ENCODE results near the gene EPPIN. TPM values are rescaled to one million over a fixed set of nuclear protein-coding genes. Genes with fewer than 3 reads are reported as not detected.
"Not testable (repeated sequence)": the region's sequence is repeated elsewhere in the genome, so short reads cannot be mapped to it uniquely, and the experiment has no call there.

EPPIN gene
- total RNA-seq, 1 experiment from 2014 or later: not detected

DNA sequence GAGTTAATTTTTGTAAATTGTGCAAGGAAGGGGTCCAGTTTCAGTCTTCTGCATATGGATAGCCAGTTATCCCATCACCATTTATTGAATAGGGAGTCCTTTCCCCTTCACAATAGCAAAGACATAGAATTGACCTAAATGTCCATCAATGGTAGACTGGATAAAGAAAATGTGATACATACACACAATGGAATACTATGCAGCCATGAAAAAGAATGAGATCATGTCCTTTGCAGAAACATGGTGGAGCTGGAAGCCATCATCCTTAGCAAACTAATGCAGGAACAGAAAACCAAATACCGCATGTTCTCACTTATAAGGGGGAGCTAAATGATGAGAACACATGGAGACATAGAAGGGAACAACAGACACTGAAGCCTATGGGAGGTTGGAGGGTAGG, 22.4 kb upstream of the EPPIN start:
- H3K27me3 ChIP-seq (replicated peaks); H3K27ac ChIP-seq; H3K36me3 ChIP-seq: not testable (repeated sequence)

DNA sequence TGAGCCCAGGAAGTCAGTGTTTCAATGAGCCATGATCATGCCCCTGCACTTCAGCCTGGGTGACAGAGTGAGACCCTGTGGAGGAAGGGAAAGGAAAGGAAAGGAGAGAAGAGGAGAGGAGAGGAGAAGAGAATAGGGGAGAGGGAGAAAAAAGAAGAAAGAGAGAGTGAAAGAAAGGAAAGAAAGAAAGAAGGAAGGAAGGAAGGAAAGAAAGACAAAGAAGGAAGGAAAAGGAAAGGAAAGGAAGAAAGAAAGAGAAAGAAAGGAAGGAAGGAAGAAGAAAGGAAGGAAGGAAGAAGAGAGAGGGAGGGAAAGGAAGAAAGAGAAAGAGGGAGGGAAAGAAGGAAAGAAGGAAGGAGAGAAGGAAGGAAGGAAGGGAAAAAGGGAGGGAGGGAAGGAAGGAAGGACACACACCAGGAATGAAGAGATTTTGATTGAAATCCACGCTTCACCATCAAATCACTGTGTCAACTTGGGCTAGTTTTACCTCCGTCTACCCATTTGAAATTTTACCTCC, 17.6 kb upstream of the EPPIN start:
- DNase-seq (ENCODE audit: low read depth in 1 of 2, low spot score in 2 of 2): no peak
- Histone ChIP-seq H3K27ac (no peak overlapping the region), H3K36me3 (no peaks in the 10 kb centered on the region), H3K27me3 (replicated peaks) (peaks cover under 1% of the 10 kb centered on the region; the same call in 1 of the 2 replicates), H3K9me3 (replicated peaks) (no peaks in the 10 kb centered on the region), H3K4me3 (no peak overlapping the region), H3K4me1 (replicated peaks) (no peaks in the 10 kb centered on the region)

More for the DNA sequence above, 22.4 kb upstream of the EPPIN start:
- not testable (repeated sequence) for H3K4me3 ChIP-seq; DNase-seq (ENCODE audit: low read depth in 1 of 2, low spot score in 2 of 2); H3K9me3 ChIP-seq (replicated peaks); H3K4me1 ChIP-seq (replicated peaks)

DNA sequence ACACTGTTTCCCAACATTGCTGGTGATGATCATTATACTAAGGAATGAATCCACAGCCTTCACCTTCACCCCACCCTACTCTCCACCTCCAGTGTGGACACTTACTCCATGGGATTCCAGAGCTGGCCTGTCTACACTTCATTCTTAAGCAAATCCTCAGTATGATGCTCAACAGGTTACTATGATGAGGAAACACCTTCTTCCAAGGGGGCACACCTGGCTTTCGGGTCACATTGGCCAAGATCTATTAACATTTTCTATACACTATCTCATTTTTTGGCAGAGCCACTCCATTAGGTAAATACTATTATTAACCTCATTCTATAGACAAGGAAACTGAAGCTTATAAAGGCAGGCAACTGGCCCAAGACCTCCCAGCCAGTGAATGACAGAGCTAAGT, 8.0 kb upstream of the EPPIN start:
- Histone ChIP-seq H3K27ac (no peak overlapping the region), H3K4me1 (replicated peaks) (no peaks in the 10 kb centered on the region), H3K9me3 (replicated peaks) (0 out of 2 replicates have a peak, but pooled peaks cover 2% of the 10 kb centered on the region), H3K36me3 (no peaks in the 10 kb centered on the region), H3K27me3 (replicated peaks) (peaks cover 20% of the 10 kb centered on the region), H3K4me3 (no peak overlapping the region)
- DNase-seq (ENCODE audit: low read depth in 1 of 2, low spot score in 2 of 2): no peak

DNA sequence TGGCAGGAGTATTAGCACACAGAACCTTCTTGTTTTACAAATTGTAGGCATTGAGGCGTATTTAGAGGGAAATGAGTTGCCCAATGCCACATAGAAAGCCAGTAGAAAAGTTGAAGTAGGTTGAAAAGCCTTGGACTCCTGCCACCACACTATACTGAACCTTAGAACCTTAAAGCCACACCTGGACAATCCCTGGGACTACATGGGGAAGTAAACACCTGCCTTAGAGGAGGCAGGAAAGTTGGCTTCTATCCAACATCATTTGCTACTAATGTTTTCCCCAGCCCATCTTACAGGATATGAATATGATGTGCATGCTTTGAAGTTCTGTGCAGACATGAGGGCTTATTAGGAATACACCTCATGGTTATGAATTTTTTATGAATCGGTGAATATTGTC, 5.3 kb upstream of the EPPIN start:
- DNase-seq (ENCODE audit: low read depth in 1 of 2, low spot score in 2 of 2): no peak
- H3K27me3 ChIP-seq (replicated peaks): peaks cover 3% of the 10 kb centered on the region
- no peaks in the 10 kb centered on the region for H3K9me3 ChIP-seq (replicated peaks)

DNA sequence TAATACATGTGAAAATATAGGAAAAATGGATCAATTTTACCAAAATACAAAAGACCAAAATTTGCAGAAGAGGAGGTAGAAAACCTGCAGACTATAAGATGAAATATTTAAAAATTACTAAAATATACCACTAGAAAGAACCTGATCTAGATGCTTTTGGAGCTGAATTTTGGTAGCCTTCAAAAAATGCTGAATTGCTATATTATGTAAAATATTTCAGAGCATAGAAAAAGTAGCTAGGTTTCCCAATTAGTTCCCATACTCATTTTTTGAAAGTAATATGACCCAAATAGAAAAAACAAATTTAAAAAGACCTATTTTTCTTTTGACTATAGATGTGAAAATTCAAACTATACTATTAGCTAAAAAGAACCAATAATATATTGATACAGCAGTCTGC, 3.6 kb upstream of the EPPIN start:
- no peak for DNase-seq (ENCODE audit: low read depth in 1 of 2, low spot score in 2 of 2)
- no peaks in the 10 kb centered on the region for H3K9me3 ChIP-seq (replicated peaks)
- H3K4me1 ChIP-seq (replicated peaks): no peaks in the 10 kb centered on the region
- H3K4me3 ChIP-seq: no peak overlapping the region
- H3K36me3 ChIP-seq: no peaks in the 10 kb centered on the region
- H3K27me3 ChIP-seq (replicated peaks): peaks cover 11% of the 10 kb centered on the region
- H3K27ac ChIP-seq: no peak overlapping the region

More for the DNA sequence above, 5.3 kb upstream of the EPPIN start:
- Histone ChIP-seq H3K36me3 (no peaks in the 10 kb centered on the region), H3K27ac (no peak overlapping the region), H3K4me3 (no peak overlapping the region), H3K4me1 (replicated peaks) (no peaks in the 10 kb centered on the region)

DNA sequence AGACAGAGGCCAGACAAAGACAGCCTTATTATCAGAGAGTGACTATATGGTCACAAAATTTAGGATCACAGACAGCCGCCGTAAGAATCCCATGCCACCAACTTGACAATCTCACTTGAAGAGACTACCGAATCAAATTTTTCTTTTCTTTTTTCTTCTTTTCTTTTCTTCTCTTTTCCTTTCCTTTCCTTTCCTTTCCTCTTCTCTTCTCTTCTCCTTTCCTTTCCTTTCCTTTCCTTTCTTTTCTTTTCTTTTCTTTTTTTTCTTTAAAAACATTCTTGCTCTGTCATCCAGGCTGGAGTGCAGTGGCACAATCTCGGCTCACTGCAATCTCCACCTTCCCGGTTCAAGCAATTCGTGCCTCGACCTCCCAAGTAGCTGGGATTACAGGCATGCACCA, 1.2 kb upstream of the EPPIN start:
- Histone ChIP-seq H3K4me3 (no peak overlapping the region), H3K27me3 (replicated peaks) (peaks cover 11% of the 10 kb centered on the region), H3K27ac (no peak overlapping the region), H3K9me3 (replicated peaks) (no peaks in the 10 kb centered on the region), H3K36me3 (no peaks in the 10 kb centered on the region), H3K4me1 (replicated peaks) (no peaks in the 10 kb centered on the region)
- no peak for DNase-seq (ENCODE audit: low read depth in 1 of 2, low spot score in 2 of 2)

DNA sequence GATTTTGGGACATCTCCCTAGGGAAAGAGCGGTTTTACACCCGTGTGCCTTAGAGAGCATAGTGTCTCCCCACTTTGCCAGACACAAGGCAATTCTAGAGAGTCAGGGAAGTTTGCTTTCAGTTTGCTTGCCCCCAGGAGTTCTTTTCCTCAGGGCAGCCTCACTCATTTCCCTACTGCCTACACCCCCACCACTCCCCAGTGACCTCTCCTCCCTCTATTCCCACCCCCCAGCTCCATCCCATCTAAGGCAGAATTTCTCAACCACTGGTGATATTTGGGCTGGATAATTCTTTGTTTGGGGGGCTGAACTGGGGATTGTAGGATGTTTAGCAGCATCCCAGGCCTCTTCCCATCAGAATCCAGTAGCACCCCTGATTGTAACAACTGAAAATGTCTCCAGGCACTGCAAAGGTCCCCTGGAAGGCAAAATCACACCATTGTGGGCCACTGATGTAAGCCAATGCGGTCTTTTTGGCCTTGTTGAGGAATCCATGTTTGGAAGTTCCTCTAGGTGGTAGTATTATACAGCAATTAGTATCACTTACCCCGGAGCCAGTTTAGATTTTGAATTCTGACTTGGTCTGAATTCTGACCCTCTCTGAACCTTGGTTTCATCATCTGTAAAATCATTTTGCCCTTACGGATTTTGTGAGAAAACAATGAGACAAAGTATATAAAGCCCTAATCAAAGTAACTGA, 1.3 kb downstream of the EPPIN start:
- Histone ChIP-seq H3K27ac (no peak overlapping the region), H3K9me3 (replicated peaks) (no peaks in the 10 kb centered on the region), H3K36me3 (no peaks in the 10 kb centered on the region), H3K4me1 (replicated peaks) (no peaks in the 10 kb centered on the region), H3K27me3 (replicated peaks) (peaks cover 11% of the 10 kb centered on the region), H3K4me3 (no peak overlapping the region)
- no peak for DNase-seq (ENCODE audit: low read depth in 1 of 2, low spot score in 2 of 2)

DNA sequence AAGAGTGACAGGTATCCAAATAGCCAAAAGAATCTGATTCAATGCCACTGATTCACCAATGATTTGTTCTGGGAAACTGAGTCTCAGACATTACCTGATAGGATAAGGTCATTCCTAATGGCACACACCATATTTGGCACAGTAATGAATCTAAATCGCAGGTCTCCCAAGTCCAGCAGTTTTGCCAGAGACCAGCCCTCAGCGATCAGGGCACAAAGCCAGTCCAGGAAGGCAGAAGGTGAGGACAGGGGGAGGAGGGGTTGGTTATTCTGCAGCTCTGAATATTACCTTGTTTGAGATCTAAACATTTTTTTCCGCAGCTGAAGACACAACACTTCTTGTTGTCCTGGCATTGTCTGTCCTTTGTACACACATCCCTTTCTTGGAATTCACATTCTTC, 1.9 kb downstream of the EPPIN start:
- no peak overlapping the region for H3K27ac ChIP-seq
- no peaks in the 10 kb centered on the region for H3K4me1 ChIP-seq (replicated peaks)
- no peaks in the 10 kb centered on the region for H3K9me3 ChIP-seq (replicated peaks)
- no peaks in the 10 kb centered on the region for H3K36me3 ChIP-seq
- peaks cover 14% of the 10 kb centered on the region for H3K27me3 ChIP-seq (replicated peaks)
- no peak for DNase-seq (ENCODE audit: low read depth in 1 of 2, low spot score in 2 of 2)
- no peak overlapping the region for H3K4me3 ChIP-seq

DNA sequence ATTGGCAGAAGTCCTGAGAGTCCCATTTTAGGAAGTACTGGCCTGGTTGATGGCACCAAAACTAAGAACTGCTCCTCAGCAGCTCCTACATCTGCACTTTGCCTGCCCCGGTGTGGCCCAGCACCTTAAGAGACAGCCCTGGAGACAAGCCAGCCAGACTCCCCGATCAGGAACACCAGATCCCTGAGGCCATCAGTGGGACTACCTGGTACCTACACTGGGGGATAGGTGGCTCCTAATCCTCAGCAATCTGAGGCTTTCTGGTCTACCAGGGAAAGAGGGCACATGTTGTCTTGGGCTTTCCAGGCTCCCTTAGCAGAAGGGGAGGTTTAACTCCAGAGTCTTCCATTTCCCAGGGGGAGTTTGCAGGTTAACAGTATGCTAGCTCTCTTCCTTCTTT, 7.8 kb downstream of the EPPIN start, which contains the start of gene WFDC6:
WFDC6 (minus strand) TSS at position 101 of the 400 bp plus-strand sequence; CDS start at position 26, 75 bp downstream.
- Histone ChIP-seq H3K9me3 (replicated peaks) (no peaks in the 10 kb centered on the region), H3K4me1 (replicated peaks) (no peaks in the 10 kb centered on the region), H3K36me3 (no peaks in the 10 kb centered on the region), H3K27ac (no peak within 1 kb of the TSS), H3K4me3 (no peak within 1 kb of the TSS), H3K27me3 (replicated peaks) (peaks cover 11% of the 10 kb centered on the region; the same call in 1 of the 2 replicates)
- DNase-seq (ENCODE audit: low read depth in 1 of 2, low spot score in 2 of 2): no peak

DNA sequence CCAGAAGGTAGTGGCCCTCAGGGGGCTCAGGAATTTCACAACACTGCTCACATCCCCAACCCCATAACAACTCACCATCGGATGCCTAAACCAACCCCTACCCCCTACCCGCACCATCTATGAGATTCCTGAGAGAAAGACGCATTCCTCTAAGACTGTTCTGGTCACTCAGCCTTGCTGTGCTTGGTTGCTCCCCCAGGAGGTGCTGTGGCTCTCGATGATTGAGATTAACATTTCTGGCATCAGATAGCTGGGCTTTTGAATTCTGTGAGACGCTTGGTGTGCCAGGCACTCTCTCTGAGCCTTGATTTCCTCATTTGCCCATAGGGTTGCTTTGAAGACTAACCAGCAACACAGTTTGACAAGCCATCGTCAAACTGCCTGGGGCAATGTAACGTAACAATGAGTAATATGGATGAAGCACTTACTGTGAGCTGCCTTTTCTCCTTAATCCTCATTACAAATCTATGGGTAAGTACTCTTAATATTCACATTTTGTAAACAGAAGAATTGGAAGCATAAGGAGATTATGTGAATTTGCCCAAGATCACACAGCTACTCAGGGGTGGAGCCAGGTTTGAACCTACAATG, 8.9 kb downstream of the EPPIN start:
- no peak for DNase-seq (ENCODE audit: low read depth in 1 of 2, low spot score in 2 of 2)
- H3K27ac ChIP-seq: no peak overlapping the region
- H3K36me3 ChIP-seq: no peaks in the 10 kb centered on the region
- no peaks in the 10 kb centered on the region for H3K4me1 ChIP-seq (replicated peaks)
- peaks cover 11% of the 10 kb centered on the region; the same call in 1 of the 2 replicates for H3K27me3 ChIP-seq (replicated peaks)
- H3K4me3 ChIP-seq: no peak overlapping the region
- no peaks in the 10 kb centered on the region for H3K9me3 ChIP-seq (replicated peaks)

DNA sequence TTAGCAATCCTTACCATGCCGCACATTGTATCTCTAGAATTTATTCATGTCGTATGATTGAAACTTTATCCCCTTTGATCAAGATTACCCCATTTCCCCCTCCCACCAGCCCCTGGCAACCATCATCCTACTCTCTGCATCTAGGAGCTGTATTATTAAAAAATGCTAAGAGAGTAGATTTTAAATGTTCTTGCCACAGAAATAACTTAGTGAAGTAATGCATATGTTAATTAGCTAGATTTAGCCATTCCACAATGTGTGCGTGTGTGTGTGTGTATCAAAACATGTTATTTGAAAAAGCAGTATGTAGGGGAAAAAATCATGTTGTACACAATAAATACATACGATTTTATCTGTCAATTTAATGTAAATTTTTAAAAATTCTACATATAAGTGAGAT, 19.9 kb downstream of the EPPIN start:
- no peaks in the 10 kb centered on the region for H3K4me1 ChIP-seq (replicated peaks)
- no peak overlapping the region for H3K4me3 ChIP-seq
- no peak for DNase-seq (ENCODE audit: low read depth in 1 of 2, low spot score in 2 of 2)
- H3K27ac ChIP-seq: no peak overlapping the region
- no peaks in the 10 kb centered on the region for H3K9me3 ChIP-seq (replicated peaks)
- no peaks in the 10 kb centered on the region for H3K36me3 ChIP-seq
- H3K27me3 ChIP-seq (replicated peaks): peaks cover 11% of the 10 kb centered on the region; the same call in 1 of the 2 replicates

DNA sequence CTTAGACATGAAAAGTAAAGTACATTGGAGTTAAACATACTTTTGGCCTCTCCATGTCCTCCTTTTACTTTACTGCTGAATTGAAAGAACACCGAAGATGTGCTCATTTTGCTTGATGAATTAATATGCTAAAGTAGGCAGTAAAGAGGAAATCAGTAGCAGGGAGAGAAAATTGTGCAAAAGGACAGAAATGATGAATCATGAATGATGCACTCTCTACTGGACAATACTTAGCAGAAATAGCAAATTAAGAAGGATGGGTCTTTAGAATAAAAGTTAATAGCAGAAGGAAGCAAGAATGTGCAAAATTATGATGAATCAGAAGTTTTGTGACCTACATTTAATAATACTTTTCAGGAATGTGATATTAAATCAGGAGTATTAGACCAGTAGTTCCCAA, 23.4 kb downstream of the EPPIN start:
- Histone ChIP-seq H3K27ac (no peak overlapping the region), H3K4me1 (replicated peaks) (no peaks in the 10 kb centered on the region), H3K27me3 (replicated peaks) (0 out of 2 replicates have a peak, but pooled peaks cover 12% of the 10 kb centered on the region), H3K4me3 (no peak overlapping the region), H3K9me3 (replicated peaks) (no peaks in the 10 kb centered on the region), H3K36me3 (no peaks in the 10 kb centered on the region)
- DNase-seq (ENCODE audit: low read depth in 1 of 2, low spot score in 2 of 2): no peak

DNA sequence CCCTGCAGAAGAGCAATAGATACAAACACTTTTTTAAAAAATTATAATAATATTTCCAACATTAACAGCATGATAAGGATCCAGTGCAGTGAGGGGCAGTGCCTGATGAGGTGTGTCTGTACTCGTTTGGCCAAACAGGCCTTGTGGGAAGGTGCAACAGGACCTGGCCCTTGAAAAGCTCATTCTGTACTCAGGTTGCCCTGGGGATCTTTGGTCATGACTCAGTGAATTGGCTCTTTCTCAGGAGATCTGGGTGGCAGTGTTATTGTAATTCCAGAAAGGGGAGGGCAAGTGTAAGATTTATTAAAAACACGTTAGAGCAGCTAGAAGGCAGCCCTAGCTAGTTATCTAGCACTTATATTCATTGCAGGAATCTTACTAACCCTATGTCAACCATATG, 28.9 kb downstream of the EPPIN start:
- no peak overlapping the region for H3K4me3 ChIP-seq
- H3K27me3 ChIP-seq (replicated peaks): 0 out of 2 replicates have a peak, but pooled peaks cover 10% of the 10 kb centered on the region
- H3K9me3 ChIP-seq (replicated peaks): no peaks in the 10 kb centered on the region
- no peak overlapping the region for H3K27ac ChIP-seq
- DNase-seq (ENCODE audit: low read depth in 1 of 2, low spot score in 2 of 2): no peak
- no peaks in the 10 kb centered on the region for H3K36me3 ChIP-seq
- no peaks in the 10 kb centered on the region for H3K4me1 ChIP-seq (replicated peaks)

DNA sequence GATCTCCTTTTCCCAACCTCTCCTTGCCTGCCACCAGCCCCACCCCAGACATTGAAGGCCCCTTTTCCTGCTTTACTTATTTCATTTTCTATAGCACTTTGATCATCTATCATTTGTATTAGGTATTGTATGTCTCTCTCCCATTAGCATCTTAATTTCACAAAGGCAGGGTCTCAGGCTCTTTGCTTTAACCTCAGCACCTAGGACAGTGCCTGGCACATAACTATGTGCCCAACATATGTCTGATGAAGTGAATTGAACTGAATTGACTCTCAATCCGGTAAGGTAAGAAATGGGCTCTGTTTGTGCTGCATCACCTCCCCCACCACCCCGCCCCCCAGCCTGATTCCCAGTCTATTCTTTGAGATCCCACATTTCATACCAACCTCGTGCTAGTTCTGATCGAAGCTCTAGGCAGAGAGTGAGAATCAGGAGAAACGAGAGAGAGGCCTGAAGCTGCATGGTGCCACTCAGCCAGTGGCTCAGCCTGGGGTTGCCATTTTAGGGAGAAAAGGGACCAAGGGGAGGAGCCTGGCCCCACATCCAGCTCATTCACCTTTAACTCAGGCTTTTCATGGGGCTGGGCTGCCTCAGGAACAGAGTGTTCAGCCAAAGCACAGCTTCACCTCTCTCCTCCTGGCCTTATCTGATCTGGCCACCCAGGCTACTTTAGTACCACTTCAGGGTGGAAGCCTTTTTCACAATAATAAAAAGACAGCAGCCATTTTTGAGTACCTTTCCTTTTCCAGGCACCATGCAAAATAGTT, 31.9 kb downstream of the EPPIN start, which contains the start of gene SPINT3:
SPINT3 (minus strand) TSS at position 476 of the 767 bp plus-strand sequence; CDS start at position 462, 14 bp downstream.
- DNase-seq (ENCODE audit: low read depth in 1 of 2, low spot score in 2 of 2): no peak
- Histone ChIP-seq H3K27ac (no peak within 1 kb of the TSS), H3K36me3 (no peaks in the 10 kb centered on the region), H3K27me3 (replicated peaks) (peaks cover 1% of the 10 kb centered on the region), H3K4me3 (no peak within 1 kb of the TSS), H3K4me1 (replicated peaks) (no peaks in the 10 kb centered on the region), H3K9me3 (replicated peaks) (no peaks in the 10 kb centered on the region)
